ENCODE data around the gene MED29. TPM values are rescaled to one million over a fixed set of nuclear protein-coding genes. Genes with fewer than 3 reads are reported as not detected.
A peak's percentile ranks its signal among the peaks of the same experiment; 100 is the strongest.

Gene MED29
- total RNA-seq, 1 donor from 2014 or later: 28.2 TPM

GRCh38 chr19:39384839-39385568, 6.2 kb upstream of the MED29 start:
- no peak overlapping the region for H3K4me3 Mint-ChIP-seq
- H3K9me3 Mint-ChIP-seq: no peaks in the 10 kb centered on the region
- Histone ChIP-seq H3K36me3 (no peaks in the 10 kb centered on the region), H3K27me3 (no peaks in the 10 kb centered on the region), H3K4me2 (no peak overlapping the region), H2AFZ (replicated peaks) (no peak overlapping the region), H3K9ac (no peak overlapping the region), H3K4me3 (no peak overlapping the region), H3K4me1 (no peaks in the 10 kb centered on the region), H3K27ac (no peak overlapping the region), H3K79me2 (ENCODE audit: low read depth) (peaks cover 6% of the 10 kb centered on the region), H3K9me3 (ENCODE audit: low read depth) (no peaks in the 10 kb centered on the region), H3F3A (ENCODE audit: low read depth) (peaks cover 21% of the 10 kb centered on the region), H4K20me1 (ENCODE audit: low read depth) (peaks cover 19% of the 10 kb centered on the region)
- peaks cover under 1% of the 10 kb centered on the region for H3K4me1 Mint-ChIP-seq
- H3K27ac Mint-ChIP-seq: no peak overlapping the region
- TF ChIP-seq EZH2 (IDR thresholded peaks at IDR 0.05): no peak
- TF ChIP-seq EZH2phosphoT487 (IDR thresholded peaks at IDR 0.05): no peak
- TF ChIP-seq, protein P1, sequence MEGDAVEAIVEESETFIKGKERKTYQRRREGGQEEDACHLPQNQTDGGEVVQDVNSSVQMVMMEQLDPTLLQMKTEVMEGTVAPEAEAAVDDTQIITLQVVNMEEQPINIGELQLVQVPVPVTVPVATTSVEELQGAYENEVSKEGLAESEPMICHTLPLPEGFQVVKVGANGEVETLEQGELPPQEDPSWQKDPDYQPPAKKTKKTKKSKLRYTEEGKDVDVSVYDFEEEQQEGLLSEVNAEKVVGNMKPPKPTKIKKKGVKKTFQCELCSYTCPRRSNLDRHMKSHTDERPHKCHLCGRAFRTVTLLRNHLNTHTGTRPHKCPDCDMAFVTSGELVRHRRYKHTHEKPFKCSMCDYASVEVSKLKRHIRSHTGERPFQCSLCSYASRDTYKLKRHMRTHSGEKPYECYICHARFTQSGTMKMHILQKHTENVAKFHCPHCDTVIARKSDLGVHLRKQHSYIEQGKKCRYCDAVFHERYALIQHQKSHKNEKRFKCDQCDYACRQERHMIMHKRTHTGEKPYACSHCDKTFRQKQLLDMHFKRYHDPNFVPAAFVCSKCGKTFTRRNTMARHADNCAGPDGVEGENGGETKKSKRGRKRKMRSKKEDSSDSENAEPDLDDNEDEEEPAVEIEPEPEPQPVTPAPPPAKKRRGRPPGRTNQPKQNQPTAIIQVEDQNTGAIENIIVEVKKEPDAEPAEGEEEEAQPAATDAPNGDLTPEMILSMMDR (IDR thresholded peaks at IDR 0.05): no peak
- peaks cover 38% of the 10 kb centered on the region for H3K36me3 Mint-ChIP-seq
- H3K27me3 Mint-ChIP-seq (ENCODE audit: insufficient read depth, low read depth): peaks cover 2% of the 10 kb centered on the region
- no peak for DNase-seq (ENCODE audit: low spot score)

DNA sequence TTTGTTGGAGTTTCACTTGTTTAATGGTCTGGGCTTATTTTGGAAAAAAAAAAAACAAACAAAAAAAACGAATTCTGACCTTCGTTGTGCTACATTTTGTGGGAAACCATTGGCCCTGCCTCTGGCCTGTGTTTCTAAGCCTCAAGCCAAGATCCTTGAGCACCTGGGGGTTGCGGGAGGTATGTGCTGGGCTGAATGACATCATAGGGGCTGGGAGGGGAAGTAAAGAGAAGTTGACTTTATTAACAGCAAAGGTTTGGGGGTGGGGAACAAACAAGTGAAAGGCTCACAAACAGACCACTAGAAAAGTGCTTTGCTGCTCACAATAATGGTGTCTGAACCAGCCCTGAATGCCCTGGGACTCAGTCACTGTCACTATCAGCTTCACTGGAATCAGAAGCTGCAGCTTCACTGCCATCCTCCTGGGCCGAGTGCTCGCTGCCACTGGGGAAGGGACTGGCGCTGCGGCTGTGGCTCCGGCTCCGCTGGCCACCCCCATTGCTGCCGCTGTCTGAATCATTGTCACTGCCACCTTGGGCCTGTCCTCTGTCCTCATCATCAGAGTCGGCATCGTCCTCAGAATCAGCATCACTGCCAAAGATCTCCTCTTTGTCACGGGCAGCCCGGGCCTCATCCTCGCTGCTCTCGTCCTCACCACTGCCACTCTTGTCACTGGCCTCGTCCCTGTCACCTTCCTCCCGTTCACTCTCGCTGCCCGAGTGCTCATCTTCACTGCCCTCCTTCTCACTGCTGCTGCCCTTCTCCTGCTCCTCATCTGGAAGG, 5.4 kb upstream of the MED29 start:
- no peak overlapping the region for H3K9ac ChIP-seq
- no peaks in the 10 kb centered on the region for H3K27me3 ChIP-seq
- Mint-ChIP-seq H3K9me3 (no peaks in the 10 kb centered on the region), H3K27me3 (ENCODE audit: insufficient read depth, low read depth) (peaks cover 5% of the 10 kb centered on the region), H3K36me3 (peaks cover 35% of the 10 kb centered on the region), H3K4me1 (peaks cover 5% of the 10 kb centered on the region), H3K27ac (peak overlapping the region; percentile 5), H3K4me3 (peak overlapping the region; percentile 69)
- no peak overlapping the region for H3K4me2 ChIP-seq
- H3K27ac ChIP-seq: no peak overlapping the region
- TF ChIP-seq, protein P1 (IDR thresholded peaks at IDR 0.05): no peak
- no peak for TF ChIP-seq EZH2phosphoT487 (IDR thresholded peaks at IDR 0.05)
- no peak for TF ChIP-seq EZH2 (IDR thresholded peaks at IDR 0.05)
- no peaks in the 10 kb centered on the region for H3K9me3 ChIP-seq (ENCODE audit: low read depth)
- H2AFZ ChIP-seq (replicated peaks): no peak overlapping the region
- peaks cover 10% of the 10 kb centered on the region for H3K79me2 ChIP-seq (ENCODE audit: low read depth)
- peaks cover 30% of the 10 kb centered on the region for H3F3A ChIP-seq (ENCODE audit: low read depth)
- peaks cover 17% of the 10 kb centered on the region for H4K20me1 ChIP-seq (ENCODE audit: low read depth)
- H3K4me1 ChIP-seq: no peaks in the 10 kb centered on the region
- DNase-seq (ENCODE audit: low spot score): no peak
- H3K4me3 ChIP-seq: no peak overlapping the region
- H3K36me3 ChIP-seq: no peaks in the 10 kb centered on the region

DNA sequence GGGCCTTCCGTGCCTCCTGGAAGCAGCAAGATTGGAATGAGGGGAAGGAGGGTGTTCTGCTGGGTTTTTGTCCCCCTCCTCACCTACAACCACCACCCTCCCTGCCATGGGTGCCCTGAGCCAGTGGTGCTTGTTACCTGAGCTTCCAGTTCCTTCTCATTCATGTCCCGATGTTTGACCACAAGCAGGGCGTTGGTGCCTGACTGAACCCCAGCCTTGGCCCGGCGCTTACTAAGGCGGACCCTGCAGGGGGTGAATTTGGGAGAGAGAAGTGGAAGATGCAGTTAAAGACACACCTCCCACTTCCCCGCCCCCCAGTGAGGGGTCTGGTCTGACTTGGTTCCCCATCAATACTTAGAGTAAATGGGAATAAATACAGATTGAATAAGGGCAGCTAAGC, 4.6 kb upstream of the MED29 start:
- Mint-ChIP-seq H3K27me3 (ENCODE audit: insufficient read depth, low read depth) (peaks cover 8% of the 10 kb centered on the region), H3K27ac (no peak overlapping the region), H3K36me3 (peaks cover 27% of the 10 kb centered on the region), H3K4me3 (no peak overlapping the region), H3K4me1 (peaks cover 10% of the 10 kb centered on the region), H3K9me3 (no peaks in the 10 kb centered on the region)
- Histone ChIP-seq H3F3A (ENCODE audit: low read depth) (peaks cover 34% of the 10 kb centered on the region), H3K4me2 (no peak overlapping the region), H3K79me2 (ENCODE audit: low read depth) (peaks cover 13% of the 10 kb centered on the region), H3K27me3 (no peaks in the 10 kb centered on the region), H3K9ac (no peak overlapping the region), H2AFZ (replicated peaks) (no peak overlapping the region), H3K4me1 (no peaks in the 10 kb centered on the region), H3K36me3 (no peaks in the 10 kb centered on the region), H3K27ac (no peak overlapping the region), H3K9me3 (ENCODE audit: low read depth) (no peaks in the 10 kb centered on the region), H3K4me3 (no peak overlapping the region), H4K20me1 (ENCODE audit: low read depth) (peaks cover 14% of the 10 kb centered on the region)
- no peak for DNase-seq (ENCODE audit: low spot score)
- no peak for TF ChIP-seq EZH2phosphoT487 (IDR thresholded peaks at IDR 0.05)
- TF ChIP-seq EZH2 (IDR thresholded peaks at IDR 0.05): no peak
- TF ChIP-seq, protein P1 (IDR thresholded peaks at IDR 0.05): no peak
